Measurements from ENCODE around the gene FBXL7.

FBXL7 gene

GRCh38 chr5:15547261-15547839, 47.4 kb downstream of the FBXL7 start:
- no peak for ATAC-seq
- no peaks in the 10 kb centered on the region for H3K27me3 Mint-ChIP-seq
- H3K4me1 Mint-ChIP-seq = no peaks in the 10 kb centered on the region
- H3K36me3 Mint-ChIP-seq = no peaks in the 10 kb centered on the region
- no peaks in the 10 kb centered on the region for H3K9me3 Mint-ChIP-seq
- H3K4me3 Mint-ChIP-seq = no peak overlapping the region
- no peak overlapping the region for H3K27ac Mint-ChIP-seq

GRCh38 chr5:15549961-15550360, 50.0 kb downstream of the FBXL7 start:
- Mint-ChIP-seq H3K4me1 (no peaks in the 10 kb centered on the region), H3K27me3 (no peaks in the 10 kb centered on the region), H3K36me3 (no peaks in the 10 kb centered on the region), H3K27ac (no peak overlapping the region), H3K9me3 (peaks cover 3% of the 10 kb centered on the region), H3K4me3 (no peak overlapping the region)
- no peak for ATAC-seq

- Mint-ChIP-seq H3K4me3 (no peak overlapping the region), H3K9me3 (peaks cover 3% of the 10 kb centered on the region), H3K27ac (no peak overlapping the region), H3K36me3 (no peaks in the 10 kb centered on the region), H3K4me1 (no peaks in the 10 kb centered on the region), H3K27me3 (no peaks in the 10 kb centered on the region)
- no peak for ATAC-seq
These were observed 50.6 kb downstream of the FBXL7 start for GRCh38 chr5:15550502-15551112.

GRCh38 chr5:15551113-15551504, 51.1 kb downstream of the FBXL7 start:
- no peaks in the 10 kb centered on the region for H3K27me3 Mint-ChIP-seq

GRCh38 chr5:15554542-15554941, 54.6 kb downstream of the FBXL7 start:
- no peaks in the 10 kb centered on the region for H3K36me3 Mint-ChIP-seq
- H3K27ac Mint-ChIP-seq = no peak overlapping the region
- H3K4me1 Mint-ChIP-seq = no peaks in the 10 kb centered on the region
- ATAC-seq = no peak
- no peaks in the 10 kb centered on the region for H3K27me3 Mint-ChIP-seq
- H3K4me3 Mint-ChIP-seq = no peak overlapping the region
- H3K9me3 Mint-ChIP-seq = peaks cover 6% of the 10 kb centered on the region

More at GRCh38 chr5:15551113-15551504, 51.1 kb downstream of the FBXL7 start:
- H3K27ac Mint-ChIP-seq = no peak overlapping the region
- H3K4me1 Mint-ChIP-seq = no peaks in the 10 kb centered on the region
- no peak for ATAC-seq
- no peaks in the 10 kb centered on the region for H3K36me3 Mint-ChIP-seq
- H3K4me3 Mint-ChIP-seq = no peak overlapping the region
- peaks cover 3% of the 10 kb centered on the region for H3K9me3 Mint-ChIP-seq

- Mint-ChIP-seq H3K27me3 (no peaks in the 10 kb centered on the region), H3K4me1 (no peaks in the 10 kb centered on the region), H3K27ac (no peak overlapping the region), H3K9me3 (peaks cover 6% of the 10 kb centered on the region), H3K4me3 (no peak overlapping the region), H3K36me3 (no peaks in the 10 kb centered on the region)
- no peak for ATAC-seq
These were observed 55.2 kb downstream of the FBXL7 start for GRCh38 chr5:15555176-15555575.

GRCh38 chr5:15558240-15558639, 58.3 kb downstream of the FBXL7 start:
- peaks cover 5% of the 10 kb centered on the region for H3K9me3 Mint-ChIP-seq
- ATAC-seq = no peak
- H3K27me3 Mint-ChIP-seq = no peaks in the 10 kb centered on the region
- H3K27ac Mint-ChIP-seq = no peak overlapping the region
- no peaks in the 10 kb centered on the region for H3K36me3 Mint-ChIP-seq
- no peaks in the 10 kb centered on the region for H3K4me1 Mint-ChIP-seq
- no peak overlapping the region for H3K4me3 Mint-ChIP-seq

GRCh38 chr5:15558681-15559080, 58.7 kb downstream of the FBXL7 start:
- Mint-ChIP-seq H3K4me3 (no peak overlapping the region), H3K27me3 (no peaks in the 10 kb centered on the region), H3K9me3 (peaks cover 5% of the 10 kb centered on the region), H3K4me1 (no peaks in the 10 kb centered on the region), H3K36me3 (no peaks in the 10 kb centered on the region), H3K27ac (no peak overlapping the region)
- ATAC-seq = no peak

- Mint-ChIP-seq H3K27me3 (no peaks in the 10 kb centered on the region), H3K4me3 (no peak overlapping the region), H3K4me1 (no peaks in the 10 kb centered on the region), H3K27ac (no peak overlapping the region), H3K36me3 (no peaks in the 10 kb centered on the region), H3K9me3 (peaks cover 5% of the 10 kb centered on the region)
- ATAC-seq = no peak
These were observed 60.4 kb downstream of the FBXL7 start for GRCh38 chr5:15560421-15560820.

- H3K4me1 Mint-ChIP-seq = no peaks in the 10 kb centered on the region
- H3K36me3 Mint-ChIP-seq = no peaks in the 10 kb centered on the region
- H3K4me3 Mint-ChIP-seq = no peak overlapping the region
- ATAC-seq = no peak
- no peaks in the 10 kb centered on the region for H3K27me3 Mint-ChIP-seq
- no peak overlapping the region for H3K27ac Mint-ChIP-seq
- peaks cover 3% of the 10 kb centered on the region for H3K9me3 Mint-ChIP-seq
These were observed 64.5 kb downstream of the FBXL7 start for GRCh38 chr5:15564523-15564922.

- ATAC-seq = no peak
- Mint-ChIP-seq H3K9me3 (peaks cover 3% of the 10 kb centered on the region), H3K27ac (no peak overlapping the region), H3K27me3 (no peaks in the 10 kb centered on the region), H3K4me1 (no peaks in the 10 kb centered on the region), H3K4me3 (no peak overlapping the region), H3K36me3 (no peaks in the 10 kb centered on the region)
These were observed 65.0 kb downstream of the FBXL7 start for GRCh38 chr5:15564957-15565356.

GRCh38 chr5:15566306-15566705, 66.3 kb downstream of the FBXL7 start:
- H3K27ac Mint-ChIP-seq = no peak overlapping the region
- H3K36me3 Mint-ChIP-seq = no peaks in the 10 kb centered on the region
- no peaks in the 10 kb centered on the region for H3K9me3 Mint-ChIP-seq
- H3K27me3 Mint-ChIP-seq = no peaks in the 10 kb centered on the region
- no peak for ATAC-seq
- H3K4me1 Mint-ChIP-seq = no peaks in the 10 kb centered on the region
- H3K4me3 Mint-ChIP-seq = no peak overlapping the region

- Mint-ChIP-seq H3K4me3 (no peak overlapping the region), H3K9me3 (no peaks in the 10 kb centered on the region), H3K36me3 (no peaks in the 10 kb centered on the region), H3K27me3 (no peaks in the 10 kb centered on the region), H3K4me1 (no peaks in the 10 kb centered on the region), H3K27ac (no peak overlapping the region)
- ATAC-seq = no peak
These were observed 66.8 kb downstream of the FBXL7 start for GRCh38 chr5:15566789-15567188.

GRCh38 chr5:15570491-15570890, 70.5 kb downstream of the FBXL7 start:
- no peaks in the 10 kb centered on the region for H3K36me3 Mint-ChIP-seq
- no peak for ATAC-seq
- no peak overlapping the region for H3K27ac Mint-ChIP-seq
- H3K4me3 Mint-ChIP-seq = no peak overlapping the region
- no peaks in the 10 kb centered on the region for H3K9me3 Mint-ChIP-seq
- H3K4me1 Mint-ChIP-seq = no peaks in the 10 kb centered on the region
- no peaks in the 10 kb centered on the region for H3K27me3 Mint-ChIP-seq

GRCh38 chr5:15571081-15571480, 71.1 kb downstream of the FBXL7 start:
- no peaks in the 10 kb centered on the region for H3K36me3 Mint-ChIP-seq
- H3K27me3 Mint-ChIP-seq = no peaks in the 10 kb centered on the region
- ATAC-seq = no peak
- H3K27ac Mint-ChIP-seq = no peak overlapping the region
- no peaks in the 10 kb centered on the region for H3K9me3 Mint-ChIP-seq
- H3K4me3 Mint-ChIP-seq = no peak overlapping the region
- H3K4me1 Mint-ChIP-seq = no peaks in the 10 kb centered on the region

- Mint-ChIP-seq H3K9me3 (no peaks in the 10 kb centered on the region), H3K4me3 (no peak overlapping the region), H3K27me3 (no peaks in the 10 kb centered on the region), H3K27ac (no peak overlapping the region), H3K36me3 (no peaks in the 10 kb centered on the region), H3K4me1 (no peaks in the 10 kb centered on the region)
- no peak for ATAC-seq
These were observed 71.6 kb downstream of the FBXL7 start for GRCh38 chr5:15571618-15572017.

Data from stimulated activated memory B cell treated with anti-CD40 and anti-IgM and Interleukin-4, amounts not matched to agents 10 μg/mL and 1 μg/mL and 100 μg/mL, for 72 hours (primary cell).